CD14-positive monocyte (primary cell): ENCODE data around the gene CLDN7. TPM values are rescaled to one million over a fixed set of nuclear protein-coding genes. Genes with fewer than 3 reads are reported as not detected.

ENCODE experiments used
- DNase-seq, 3 donors: peaks; one replicate each; pipeline ENCODE4 v3.0.0-alpha.2; 2011 to 2022
- H2AFZ ChIP-seq: 2 replicates; pipeline ENCODE4 v1.6.0; 2012; ENCODE audit warnings: mild to moderate bottlenecking, low read depth, low read length, inconsistent platforms; ENCODE audit not compliant: insufficient read depth, poor library complexity, severe bottlenecking
- H3K27ac ChIP-seq, 2 donors: 1 replicate in 1 of 2; 2 replicates in 1 of 2; pipeline ENCODE4 v1.5.1; 2012 to 2013; ENCODE audit warnings: low read length in 2 of 2, control low read depth in 1 of 2, inconsistent platforms in 1 of 2, low read depth in 1 of 2, mild to moderate bottlenecking in 1 of 2
- H3K27me3 ChIP-seq, 2 donors: one replicate each; pipeline versions ENCODE4 v1.6.0 to v1.6.1; 2011 to 2013; ENCODE audit warnings: low read length in 2 of 2; ENCODE audit not compliant: control insufficient read depth in 2 of 2, insufficient read depth in 2 of 2
- H3K36me3 ChIP-seq, 2 donors: replicated peaks in 1 of 2; 1 replicate in 1 of 2; 2 replicates in 1 of 2; pipeline versions ENCODE4 v1.5.1 to v1.6.1; 2012 to 2013; ENCODE audit warnings: low read length in 2 of 2, control low read depth in 1 of 2, inconsistent platforms in 1 of 2, mild to moderate bottlenecking in 1 of 2; ENCODE audit not compliant: insufficient read depth in 2 of 2, control insufficient read depth in 1 of 2
- H3K4me1 ChIP-seq, 2 donors: 1 replicate in 1 of 2; 2 replicates in 1 of 2; pipeline versions ENCODE4 v1.5.1 to v1.6.1; 2012 to 2013; ENCODE audit warnings: low read length in 2 of 2, control low read depth in 1 of 2, inconsistent platforms in 1 of 2, mild to moderate bottlenecking in 1 of 2, moderate library complexity in 1 of 2; ENCODE audit not compliant: insufficient read depth in 2 of 2, control insufficient read depth in 1 of 2
- H3K4me2 ChIP-seq: replicated peaks from 2 replicates; pipeline ENCODE3; 2012; ENCODE audit warnings: low read length, moderate library complexity, mild to moderate bottlenecking; ENCODE audit not compliant: poor library complexity, severe bottlenecking; ENCODE audit errors: extremely low read depth
- H3K4me3 ChIP-seq, 3 experiments: fragments of 200-600 bp in 1 of 3; sonication (generic) in 1 of 3; replicated peaks in 1 of 3; 1 replicate in 2 of 3; 2 replicates in 1 of 3; pipeline ENCODE4 v1.5.1; 2011 to 2013; ENCODE audit warnings: low read length in 3 of 3, mild to moderate bottlenecking in 3 of 3, control low read depth in 2 of 3, low read depth in 2 of 3, inconsistent platforms in 1 of 3, moderate library complexity in 1 of 3
- H3K79me2 ChIP-seq: 2 replicates; pipeline ENCODE4 v1.6.0; 2012; ENCODE audit warnings: mild to moderate bottlenecking, control low read depth, inconsistent platforms, low read length, moderate library complexity; ENCODE audit not compliant: insufficient read depth
- H3K9ac ChIP-seq: 2 replicates; pipeline ENCODE4 v1.6.0; 2017; ENCODE audit warnings: low read length, mild to moderate bottlenecking; ENCODE audit not compliant: insufficient read depth, poor library complexity, severe bottlenecking
- H3K9me3 ChIP-seq, 2 donors: replicated peaks in 1 of 2; 1 replicate in 1 of 2; 2 replicates in 1 of 2; pipeline versions ENCODE4 v1.5.1 to v1.6.1; 2012 to 2013; ENCODE audit warnings: low read length in 2 of 2, control low read depth in 1 of 2; ENCODE audit not compliant: control insufficient read depth in 1 of 2, insufficient read depth in 1 of 2
- H4K20me1 ChIP-seq: 2 replicates; pipeline ENCODE4 v1.6.0; 2012; ENCODE audit warnings: mild to moderate bottlenecking, low read length, control low read depth, moderate library complexity; ENCODE audit not compliant: insufficient read depth
- H3K27ac Mint-ChIP-seq, 7 donors: one replicate each; pipeline ENCODE4 v1.8.0; 2020; ENCODE audit warnings: mild to moderate bottlenecking in 7 of 7, mixed read lengths in 7 of 7, moderate library complexity in 6 of 7, inconsistent platforms in 2 of 7
- H3K27me3 Mint-ChIP-seq, 3 donors: one replicate each; pipeline ENCODE4 v1.8.0; 2021 to 2022; ENCODE audit warnings: low read depth in 3 of 3, mild to moderate bottlenecking in 3 of 3, mixed read lengths in 3 of 3, moderate library complexity in 3 of 3, inconsistent platforms in 1 of 3
- H3K36me3 Mint-ChIP-seq, 2 donors: one replicate each; pipeline ENCODE4 v1.8.0; 2020; ENCODE audit warnings: mixed read lengths in 2 of 2, inconsistent platforms in 1 of 2, mild to moderate bottlenecking in 1 of 2
- H3K4me1 Mint-ChIP-seq: one replicate; pipeline ENCODE4 v1.8.0; 2020; ENCODE audit warnings: mild to moderate bottlenecking, mixed read lengths
- H3K4me3 Mint-ChIP-seq, 2 donors: one replicate each; pipeline ENCODE4 v1.8.0; 2020; ENCODE audit warnings: mild to moderate bottlenecking in 2 of 2, mixed read lengths in 2 of 2, moderate library complexity in 1 of 2
- H3K9me3 Mint-ChIP-seq, 7 donors: one replicate each; pipeline ENCODE4 v1.8.0; 2020 to 2022; ENCODE audit warnings: mixed read lengths in 7 of 7, mild to moderate bottlenecking in 6 of 7, moderate library complexity in 6 of 7, inconsistent platforms in 2 of 7
- CTCF ChIP-seq: fragments of 200-600 bp; IDR thresholded peaks from one replicate; pipeline ENCODE4 v1.8.0; 2022; ENCODE audit warnings: antibody characterized with exemption, mild to moderate bottlenecking
- WGBS: methylation state at CpG from one replicate; pipeline ENCODE4 v1.1.5; 2013; ENCODE audit warnings: missing lambda C conversion rate; ENCODE audit not compliant: insufficient coverage; 5-methylcytosine and 5-hydroxymethylcytosine counted together
- intact Hi-C, 2 donors: fragments of 100-400 bp; cut with micrococcal nuclease; formaldehyde crosslinking; loops; one replicate each; pipeline versions ENCODE4 v1.15.0 to v1.15.1; 2023
- polyA plus RNA-seq, 3 donors: library from polyadenylated mRNA; depleted of rRNA in 1 of 3; unstranded in 2 of 3; stranded (reverse) in 1 of 3; fragments of 300-500 nt in 2 of 3; fragments of >200 nt in 1 of 3; fragmentation: Illumina TruSeq in 2 of 3; gene quantifications; 1 replicate in 2 of 3; 2 replicates in 1 of 3; pipeline ENCODE4 v1.2.3, GENCODE V29; 2012 to 2021

CLDN7 gene
- polyA plus RNA-seq, 3 donors, result 0.49 to 13.4 (median 2.1) TPM

- Histone ChIP-seq H3K9me3 (peaks cover 0 to 13% of the 10 kb centered on the region in 2 donors), H3K79me2 (no peaks in the 10 kb centered on the region), H3K27ac (no peak overlapping the region), H3K4me2 (peak overlapping the region; percentile 61), H3K4me1 (peaks cover 21 to 32% of the 10 kb centered on the region in 2 donors), H3K4me3 (peak overlapping the region in 1 of 3 experiments; percentile 44), H3K36me3 (no peaks in the 10 kb centered on the region), H2AFZ (no peak overlapping the region), H3K9ac (no peak overlapping the region), H3K27me3 (peaks cover 35 to 54% of the 10 kb centered on the region in 2 donors), H4K20me1 (no peaks in the 10 kb centered on the region)
- Mint-ChIP-seq H3K27me3 (peaks cover 62 to 85% (median 67%) of the 10 kb centered on the region in 3 donors), H3K36me3 (peaks cover 0 to 6% of the 10 kb centered on the region in 2 donors), H3K4me3 (peak overlapping the region in 1 of 2 donors; percentile 89), H3K9me3 (peaks cover 0 to 23% (median 12%) of the 10 kb centered on the region in 7 donors), H3K4me1 (peaks cover 24% of the 10 kb centered on the region), H3K27ac (peak overlapping the region in 1 of 7 donors; percentile 46)
- no peak for TF ChIP-seq CTCF
- intact Hi-C loops, result loop anchor here (1.0 to 5.0 kb wide), 3 partner anchors 15 to 249 kb away; no protein-coding TSS in a partner anchor
- 47% methylated on average over 29 of the region's 42 CpGs for WGBS
- DNase-seq, result no peak
Measured at GRCh38 chr17:7295230-7296180, 33.2 kb upstream of the CLDN7 start.

GRCh38 chr17:7294614-7295153 lies 32.4 kb upstream of the CLDN7 start, which contains the start of gene YBX2:
Gene YBX2, minus strand, starts transcription at chr17:7294639. Its CDS starts 139 bp downstream, at chr17:7294500.
- Histone ChIP-seq H3K9me3 (peaks cover 0 to 13% of the 10 kb centered on the region in 2 donors), H3K4me2 (peak within 1 kb of the TSS; percentile 56), H3K79me2 (no peaks in the 10 kb centered on the region), H2AFZ (peak within 1 kb of the TSS; percentile 50), H3K4me1 (peaks cover 21 to 32% of the 10 kb centered on the region in 2 donors), H3K27ac (no peak within 1 kb of the TSS), H4K20me1 (no peaks in the 10 kb centered on the region), H3K27me3 (peaks cover 35 to 56% of the 10 kb centered on the region in 2 donors), H3K36me3 (no peaks in the 10 kb centered on the region), H3K9ac (peak within 1 kb of the TSS; percentile 8), H3K4me3 (peak within 1 kb of the TSS in 1 of 3 experiments; percentile 44)
- Mint-ChIP-seq H3K27me3 (peaks cover 65 to 87% (median 71%) of the 10 kb centered on the region in 3 donors), H3K36me3 (peaks cover 0 to 6% of the 10 kb centered on the region in 2 donors), H3K9me3 (peaks cover 0 to 23% (median 12%) of the 10 kb centered on the region in 7 donors), H3K4me1 (peaks cover 24% of the 10 kb centered on the region), H3K4me3 (peak within 1 kb of the TSS; percentile 39 to 89), H3K27ac (peak within 1 kb of the TSS in 1 of 7 donors; percentile 46)
- peak in 2 of 3 donors; percentile 8 to 42 for DNase-seq
- intact Hi-C loops, result loop anchor here (5.0 kb wide), 2 partner anchors 72 to 252 kb away; partner anchors contain the start of gene SLC16A11 (in 1 of the 2)
- 2% methylated on average over 56 of the region's 57 CpGs for WGBS
- TF ChIP-seq CTCF, result no peak
